Panc1 (cell line): ENCODE data around the gene TALDO1. TPM values are rescaled to one million over a fixed set of nuclear protein-coding genes. Genes with fewer than 3 reads are reported as not detected.

ENCODE experiments used
- ATAC-seq: fragments of 200-7000 bp; cut with Tn5 transposase; 2 replicates; pipeline ENCODE4 v1.9.1; 2020; ENCODE audit warnings: mild to moderate bottlenecking, moderate library complexity
- BruUV-seq: library from RNA; stranded (reverse); fragments of 400-500 nt; replicated peaks from 2 replicates; lab custom pipeline; 2021; lab: Mats Ljungman, UMichigan
- CTCF ChIA-PET: fragments of 300-600 bp; sonication (Branson Sonifier 250); formaldehyde crosslinking; loops from one replicate; lab custom pipeline; 2022; ENCODE audit warnings: antibody characterized with exemption; lab: Charles Lee
- POLR2A ChIA-PET: fragments of 300-600 bp; sonication (Branson Sonifier 250); formaldehyde crosslinking; loops from one replicate; lab custom pipeline; 2022; ENCODE audit warnings: antibody characterized with exemption; lab: Charles Lee
- DNase-seq: peaks from one replicate; pipeline ENCODE4 v3.0.0-alpha.2; 2010; ENCODE audit warnings: low read depth, low spot score
- H3K27ac ChIP-seq: 2 replicates; pipeline ENCODE4 v1.5.1; 2011; ENCODE audit warnings: mild to moderate bottlenecking, low read length, inconsistent platforms
- H3K27me3 ChIP-seq: fragments of 200-500 bp; sonication (Bioruptor generic); 2 replicates; pipeline ENCODE4 v1.6.0; 2014; ENCODE audit warnings: low read length, inconsistent platforms; ENCODE audit not compliant: control insufficient read depth, insufficient read depth
- H3K36me3 ChIP-seq: fragments of 200-500 bp; sonication (Bioruptor generic); 2 replicates; pipeline ENCODE4 v1.5.1; 2014; ENCODE audit warnings: inconsistent platforms, mild to moderate bottlenecking, low read length, moderate library complexity; ENCODE audit not compliant: control insufficient read depth, insufficient read depth
- H3K4me1 ChIP-seq: 2 replicates; pipeline ENCODE4 v1.5.1; 2011; ENCODE audit warnings: inconsistent platforms, mild to moderate bottlenecking, low read length, moderate library complexity; ENCODE audit not compliant: control insufficient read depth, insufficient read depth
- H3K4me3 ChIP-seq, 2 experiments: 2 replicates each; pipeline ENCODE4 v1.5.1; 2011 to 2012; ENCODE audit warnings: low read depth in 2 of 2, low read length in 2 of 2, mild to moderate bottlenecking in 2 of 2, inconsistent platforms in 1 of 2, moderate library complexity in 1 of 2
- H3K9me3 ChIP-seq: fragments of 200-500 bp; sonication (Bioruptor generic); 2 replicates; pipeline ENCODE4 v1.5.1; 2014; ENCODE audit warnings: low read depth, mild to moderate bottlenecking, inconsistent platforms, low read length, moderate library complexity; ENCODE audit not compliant: control insufficient read depth, insufficient read depth
- CTCF ChIP-seq: fragments of 450-650 bp; IDR thresholded peaks from 2 replicates; pipeline ENCODE4 v1.5.1; 2017; ENCODE audit warnings: mild to moderate bottlenecking
- POLR2AphosphoS5 ChIP-seq: IDR thresholded peaks from 2 replicates; pipeline ENCODE4 v1.6.1; 2012; ENCODE audit warnings: mild to moderate bottlenecking, low read depth, low read length, moderate library complexity
- REST ChIP-seq, 2 experiments: IDR thresholded peaks; 2 replicates each; pipeline ENCODE4 v1.6.1; 2011 to 2012; ENCODE audit warnings: low read depth in 2 of 2, control low read depth in 1 of 2, low read length in 1 of 2, mild to moderate bottlenecking in 1 of 2, moderate library complexity in 1 of 2; ENCODE audit not compliant: insufficient read depth in 1 of 2
- SIN3A ChIP-seq: IDR thresholded peaks from 2 replicates; pipeline ENCODE4 v1.6.1; 2012; ENCODE audit warnings: low read depth, mild to moderate bottlenecking, low read length, moderate library complexity, borderline replicate concordance; ENCODE audit not compliant: insufficient read depth
- TCF7L2 ChIP-seq: IDR thresholded peaks from 2 replicates; pipeline ENCODE4 v1.6.1; 2011; ENCODE audit warnings: mild to moderate bottlenecking, low read depth, low read length, inconsistent platforms
- in situ Hi-C: cut with HindIII; loops from 2 replicates; pipeline ENCODE4 v1.10.0; 2016; ENCODE audit warnings: low sequenced_read_pairs, low pct_unique_long_range_greater_than_20kb
- intact Hi-C: fragments of 100-400 bp; cut with micrococcal nuclease; formaldehyde crosslinking; loops from one replicate; pipeline ENCODE4 v1.10.0; 2022; ENCODE audit not compliant: unreplicated experiment
- total RNA-seq: library from RNA; stranded (reverse); gene quantifications from one replicate; pipeline ENCODE4 v1.2.1, GENCODE V29; 2021; ENCODE audit not compliant: unreplicated experiment

The TALDO1 gene
- total RNA-seq, 1 experiment from 2014 or later, result 257 TPM

GRCh38 chr11:766936-767210 lies 19.6 kb downstream of the TALDO1 start:
- Histone ChIP-seq H3K4me1 (peaks cover 28% of the 10 kb centered on the region), H3K9me3 (no peaks in the 10 kb centered on the region), H3K27ac (0 out of 2 replicates have a peak overlapping the region, but pooled peaks have one; percentile 39), H3K27me3 (no peaks in the 10 kb centered on the region), H3K36me3 (peaks cover 6% of the 10 kb centered on the region; the same call in 1 of the 2 replicates), H3K4me3 (no peak overlapping the region)
- ChIA-PET POLR2A (no interaction called here), CTCF (interaction anchor here (1.2 kb wide), 1 partner anchor 62 kb away, joined by 5 read pairs; no protein-coding TSS in a partner anchor)
- no TSS peak for BruUV-seq
- ATAC-seq (no peak), DNase-seq (no peak)
- in situ Hi-C loops (no loop called here), intact Hi-C loops (no loop called here)
- TF ChIP-seq SIN3A (no peak), POLR2AphosphoS5 (no peak), CTCF (no peak), REST (IDR thresholded peaks at IDR 0.05; ENCODE audit: insufficient read depth in 1 of 2, low read depth in 2 of 2, low read length in 1 of 2) (no peak)

- ChIA-PET POLR2A (no interaction called here), CTCF (no interaction called here)
- TF ChIP-seq REST (IDR thresholded peaks at IDR 0.05; ENCODE audit: insufficient read depth in 1 of 2, low read depth in 2 of 2, low read length in 1 of 2) (no peak), TCF7L2 (0 out of 2 replicates have a peak, but pooled peaks have one; percentile 34)
- Histone ChIP-seq H3K27ac (no peak overlapping the region), H3K27me3 (no peaks in the 10 kb centered on the region), H3K4me3 (no peak overlapping the region), H3K36me3 (peaks cover 6% of the 10 kb centered on the region; the same call in 1 of the 2 replicates), H3K9me3 (no peaks in the 10 kb centered on the region), H3K4me1 (peaks cover 27% of the 10 kb centered on the region)
- intact Hi-C loops, result no loop called here
- in situ Hi-C loops, result no loop called here
- no peak for ATAC-seq
- no peak for DNase-seq
- BruUV-seq, result TSS peak; percentile 84
These were observed 20.0 kb downstream of the TALDO1 start for GRCh38 chr11:767238-767637.
